ENCODE results near the gene DNAJB8.

DNAJB8 gene

DNA sequence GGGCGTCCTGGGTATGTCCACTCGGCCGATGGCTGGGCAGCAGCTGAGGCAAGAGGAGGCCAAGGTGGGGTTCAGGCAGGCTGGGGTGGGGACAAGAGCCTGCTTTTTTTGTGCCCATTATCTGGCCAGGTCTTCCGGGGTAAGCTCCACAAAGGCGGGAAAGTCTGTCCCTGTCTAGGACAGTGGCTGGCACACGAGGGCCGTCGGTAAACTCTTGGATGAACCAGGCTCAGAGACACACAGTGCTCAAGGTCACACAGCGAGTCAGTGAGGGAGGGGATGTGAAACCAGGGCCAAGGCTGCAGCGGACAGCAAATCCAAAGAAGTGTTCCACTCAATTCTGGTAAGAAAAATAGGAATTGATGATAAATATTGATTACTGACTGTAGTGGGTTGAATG lies 2.9 kb downstream of the DNAJB8 start:
- DNase-seq, result no peak

DNA sequence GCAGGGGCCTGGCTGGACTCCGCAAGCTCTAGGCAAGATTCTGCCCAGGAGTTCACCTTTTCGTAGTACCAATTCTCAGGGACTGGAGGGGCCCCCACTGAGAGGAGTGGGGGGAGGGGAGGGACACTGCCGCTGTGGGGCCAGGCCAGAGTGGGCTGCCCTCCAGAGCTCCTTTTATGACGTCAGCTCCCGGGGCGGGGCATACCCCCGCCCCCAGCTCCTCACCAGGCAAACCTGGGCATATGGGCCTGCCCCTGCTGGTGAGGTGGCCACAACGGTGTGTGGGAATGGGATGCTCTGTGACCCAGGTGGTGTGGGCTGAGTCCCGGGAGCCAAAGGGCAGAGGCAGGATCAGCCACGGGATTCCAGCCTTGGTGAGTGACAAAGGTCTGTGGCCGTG lies 3.3 kb downstream of the DNAJB8 start:
- DNase-seq, result no peak

DNA sequence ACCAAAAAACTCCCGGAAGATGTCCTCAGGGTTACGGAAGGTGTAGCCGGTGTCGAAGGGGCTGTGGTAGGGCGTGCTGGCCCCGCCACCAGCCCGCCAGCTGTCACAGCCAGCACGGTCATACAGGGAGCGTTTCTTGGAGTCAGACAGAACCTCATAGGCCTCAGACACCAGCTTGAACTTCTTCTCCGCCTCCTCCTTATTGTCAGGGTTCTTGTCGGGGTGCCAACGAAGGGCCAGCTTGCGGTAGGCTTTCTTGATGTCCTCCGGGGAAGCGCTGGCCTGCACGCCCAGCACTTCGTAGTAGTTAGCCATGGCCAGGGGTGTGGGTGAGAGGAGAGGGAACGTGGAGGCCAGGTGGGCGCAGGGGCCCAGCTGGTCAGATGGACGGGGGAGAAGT lies 3.8 kb downstream of the DNAJB8 start:
- no peak for DNase-seq

DNA sequence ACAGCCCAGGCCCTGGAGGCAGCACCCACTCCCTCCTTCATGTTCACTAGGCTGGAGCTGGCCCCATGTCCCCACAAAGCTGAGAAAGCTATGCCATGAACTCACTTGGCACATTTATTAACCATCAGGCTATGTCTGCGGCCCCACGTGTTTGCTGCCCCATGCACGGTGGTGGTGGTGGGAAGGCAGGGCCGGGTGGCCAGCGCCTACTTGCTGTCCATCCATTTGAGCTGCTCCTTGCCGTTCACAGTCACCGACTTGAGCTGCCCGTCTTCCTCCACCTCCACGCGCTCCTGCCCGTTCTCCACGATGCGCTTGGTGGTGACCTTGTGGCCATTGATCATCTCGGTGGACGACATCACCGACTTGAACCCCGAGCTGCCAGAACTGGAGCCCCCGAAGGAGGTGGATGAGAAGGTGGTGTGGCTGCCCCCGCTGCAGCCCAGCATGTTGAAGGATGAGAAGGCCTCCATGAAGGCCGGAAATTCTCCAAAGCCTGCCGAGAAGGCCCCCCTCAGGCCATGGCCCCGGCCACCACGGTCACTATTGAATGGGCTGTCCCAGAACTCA lies 4.3 kb downstream of the DNAJB8 start:
- no peak for DNase-seq

DNA sequence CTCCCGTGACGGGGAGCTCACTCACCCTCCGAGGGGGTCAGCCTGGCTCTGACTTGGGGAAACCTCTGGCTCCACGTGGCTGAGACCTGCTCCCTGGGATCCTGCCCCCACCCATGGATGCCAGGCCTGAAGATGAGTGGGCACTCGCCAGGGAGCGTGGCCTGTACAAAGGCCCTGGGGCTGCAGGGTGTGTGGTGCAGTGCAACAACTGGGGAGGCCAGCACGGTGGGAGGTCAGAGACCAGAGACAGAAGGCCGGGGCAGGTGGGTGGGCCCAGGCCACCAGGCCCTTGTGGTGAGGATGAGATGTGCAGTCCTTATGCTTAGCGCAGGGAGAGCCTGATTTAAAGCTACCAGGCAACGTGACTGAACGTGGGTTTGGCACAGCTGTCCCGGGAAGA lies 5.0 kb downstream of the DNAJB8 start:
- no peak for DNase-seq

DNA sequence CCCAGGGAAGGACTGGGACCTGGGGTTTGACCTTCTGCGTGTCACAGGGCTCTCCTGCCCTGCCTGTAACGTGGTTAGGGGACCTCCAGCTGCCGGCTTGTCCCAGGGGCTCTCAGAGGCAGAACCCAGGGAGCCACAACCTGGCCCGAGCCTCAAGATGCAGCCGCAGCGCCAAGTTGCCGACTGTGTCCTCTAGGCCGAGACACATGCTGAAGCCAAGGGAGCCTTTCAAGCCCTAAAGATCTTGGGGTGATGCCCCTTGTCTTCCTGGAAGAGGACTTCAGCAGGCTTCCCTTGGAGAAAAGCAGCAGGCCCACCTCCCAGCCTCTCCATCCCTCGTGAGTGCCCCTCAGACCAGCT lies 7.2 kb downstream of the DNAJB8 start:
- DNase-seq, result no peak

DNA sequence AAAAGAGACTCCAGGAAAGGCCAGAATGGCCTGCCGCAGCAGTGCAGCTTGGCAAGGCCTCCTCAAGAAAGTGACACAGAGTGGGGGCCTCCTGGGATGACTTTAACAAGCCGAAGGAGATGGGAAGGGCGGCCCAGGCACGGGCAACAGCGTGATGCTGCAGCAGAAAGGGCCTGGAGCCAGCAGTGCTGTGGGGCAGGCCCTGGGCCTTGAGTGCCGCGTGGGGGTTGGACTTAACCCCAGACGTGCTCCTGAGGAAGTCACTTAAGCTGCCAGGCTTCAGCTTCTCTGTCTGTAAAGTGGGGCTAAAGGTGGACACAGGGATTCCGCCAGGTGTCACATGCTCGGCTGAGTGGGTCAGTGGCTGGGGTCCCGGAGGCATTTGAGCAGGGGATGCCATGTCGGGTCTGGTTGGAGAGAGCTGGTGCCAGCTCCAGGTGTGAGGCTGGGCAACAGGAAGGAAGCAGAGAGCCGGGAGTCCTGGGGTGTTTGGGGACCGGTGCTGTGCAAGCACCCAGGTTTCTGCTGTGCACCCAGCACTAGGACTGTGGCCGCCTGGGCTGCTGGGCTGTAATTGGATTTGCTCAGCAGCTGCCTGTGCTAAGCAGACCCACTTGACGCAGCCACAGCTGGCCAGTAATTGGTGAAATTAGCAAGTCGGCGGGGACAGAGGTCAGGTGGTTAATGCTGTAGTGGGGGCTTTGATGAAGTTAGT lies 7.8 kb downstream of the DNAJB8 start:
- DNase-seq, result no peak

GRCh38 chr3:128457937-128458336 lies 8.8 kb downstream of the DNAJB8 start:
- DNase-seq, result no peak

GRCh38 chr3:128456776-128457715 lies 9.6 kb downstream of the DNAJB8 start:
- no peak for DNase-seq

- no peak for DNase-seq
These were observed 10.6 kb downstream of the DNAJB8 start for GRCh38 chr3:128455786-128456748.

DNA sequence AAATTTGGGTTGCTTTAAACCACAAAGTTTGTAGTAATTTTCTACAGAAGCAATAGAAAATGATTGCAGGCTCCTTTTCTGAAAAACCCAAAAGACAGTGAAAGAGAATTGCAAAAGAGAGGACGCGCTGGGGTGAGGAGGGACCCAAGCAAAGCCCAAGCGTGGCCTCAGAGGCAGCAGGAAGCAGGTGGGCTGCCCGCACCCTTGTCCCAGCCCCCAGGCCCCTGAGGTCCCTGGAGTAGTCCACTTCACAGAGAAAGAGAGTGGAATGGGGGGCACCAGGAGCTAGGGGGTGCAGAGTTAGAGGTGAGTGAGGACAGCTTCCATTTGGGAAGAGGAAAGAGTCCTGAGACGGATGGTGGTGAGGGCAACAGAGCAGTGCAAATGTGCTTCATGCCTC lies 11.6 kb downstream of the DNAJB8 start:
- no peak for DNase-seq

GRCh38 chr3:128454310-128454618 lies 12.4 kb downstream of the DNAJB8 start:
- DNase-seq, result no peak

GRCh38 chr3:128453501-128454309 lies 13.0 kb downstream of the DNAJB8 start:
- no peak for DNase-seq

- DNase-seq, result no peak
These were observed 13.9 kb downstream of the DNAJB8 start for GRCh38 chr3:128452678-128453275.

DNA sequence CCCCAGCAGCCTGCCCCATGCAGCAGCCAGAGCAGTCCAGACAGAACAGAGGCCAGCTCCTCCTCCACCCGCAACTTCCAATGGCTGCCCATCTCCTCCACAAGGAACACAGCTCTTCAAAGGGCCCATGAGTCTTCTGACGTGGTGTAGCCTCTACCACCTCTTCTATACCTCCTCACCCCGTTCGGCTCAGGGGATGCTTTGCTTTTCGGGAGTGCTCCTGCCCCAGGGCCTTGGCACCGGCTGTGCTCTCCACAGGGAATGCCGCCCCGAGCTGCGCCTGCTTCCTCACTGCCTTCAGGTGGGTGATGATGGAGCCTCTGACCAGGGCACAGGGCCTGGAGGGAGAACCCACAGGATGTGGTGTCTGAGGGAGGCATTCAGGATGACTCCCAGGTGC lies 14.6 kb downstream of the DNAJB8 start:
- no peak for DNase-seq

DNA sequence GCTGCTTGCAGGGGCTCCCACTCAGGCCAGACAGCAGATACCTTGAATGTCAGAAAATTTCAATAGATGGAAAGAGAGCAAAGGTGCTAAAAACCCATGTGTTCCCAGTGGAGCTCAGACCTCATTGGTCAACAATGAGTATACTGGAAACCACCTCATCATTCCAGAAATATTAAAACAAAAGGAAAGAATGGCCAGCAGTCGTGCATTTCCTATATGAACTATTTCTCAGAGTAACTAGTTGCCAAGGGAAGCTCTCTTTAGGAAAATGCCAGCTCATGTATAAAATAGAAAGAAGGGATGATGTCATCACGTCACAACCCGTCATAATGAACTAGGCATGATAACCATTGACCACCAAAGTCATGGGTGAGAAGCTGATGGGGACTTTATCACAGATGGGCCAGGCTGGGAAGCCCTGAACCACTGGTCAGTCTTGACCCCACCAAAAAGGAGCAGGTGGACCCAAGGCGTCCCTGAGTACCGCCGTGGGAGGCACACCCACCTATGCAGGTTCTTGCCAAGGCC lies 17.5 kb downstream of the DNAJB8 start:
- DNase-seq, result no peak

DNA sequence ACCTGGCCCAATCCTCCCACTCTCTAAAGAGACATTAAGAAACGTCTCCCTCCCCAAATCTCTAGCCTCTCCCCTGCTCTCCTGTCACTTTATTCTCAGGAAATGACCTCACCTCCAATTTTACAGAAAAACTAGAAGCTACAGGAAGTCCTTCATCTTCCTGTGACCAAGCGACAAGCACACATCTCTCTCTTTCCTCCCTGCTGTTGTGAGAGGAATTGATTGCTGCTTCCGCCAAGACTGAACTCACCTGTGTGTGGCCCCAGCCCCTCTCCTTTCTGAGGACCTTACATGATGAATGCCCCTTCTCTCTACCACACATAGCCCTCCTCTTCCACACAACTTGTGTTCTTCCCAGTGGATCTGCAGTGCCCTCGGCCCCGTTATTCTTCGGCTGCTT lies 18.2 kb downstream of the DNAJB8 start:
- DNase-seq, result no peak

DNA sequence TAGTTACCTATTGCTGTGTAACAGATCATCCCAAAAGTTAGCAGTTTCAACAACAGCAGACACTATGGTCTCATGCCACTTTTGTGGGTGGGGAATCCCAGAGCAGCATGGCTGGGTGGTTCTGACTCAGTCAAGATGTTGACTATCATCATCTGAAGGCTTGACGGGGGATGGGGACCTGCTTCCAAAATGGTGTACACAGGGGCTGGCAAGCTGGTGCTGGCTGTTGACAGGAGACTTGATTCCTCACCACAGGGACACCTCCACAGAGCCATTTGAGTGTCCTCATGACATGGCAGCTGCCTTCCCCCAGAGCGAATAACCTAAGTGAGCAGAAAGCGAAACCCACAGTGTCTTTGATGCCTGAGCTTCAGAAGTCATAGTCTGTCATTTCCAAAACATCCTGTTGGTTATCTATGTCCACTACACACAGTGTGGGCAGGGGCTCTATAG lies 19.1 kb downstream of the DNAJB8 start:
- no peak for DNase-seq

GRCh38 chr3:128446821-128447220 lies 19.9 kb downstream of the DNAJB8 start:
- DNase-seq, result no peak

- DNase-seq, result no peak
These were observed 21.3 kb downstream of the DNAJB8 start for GRCh38 chr3:128445357-128445756.

DNA sequence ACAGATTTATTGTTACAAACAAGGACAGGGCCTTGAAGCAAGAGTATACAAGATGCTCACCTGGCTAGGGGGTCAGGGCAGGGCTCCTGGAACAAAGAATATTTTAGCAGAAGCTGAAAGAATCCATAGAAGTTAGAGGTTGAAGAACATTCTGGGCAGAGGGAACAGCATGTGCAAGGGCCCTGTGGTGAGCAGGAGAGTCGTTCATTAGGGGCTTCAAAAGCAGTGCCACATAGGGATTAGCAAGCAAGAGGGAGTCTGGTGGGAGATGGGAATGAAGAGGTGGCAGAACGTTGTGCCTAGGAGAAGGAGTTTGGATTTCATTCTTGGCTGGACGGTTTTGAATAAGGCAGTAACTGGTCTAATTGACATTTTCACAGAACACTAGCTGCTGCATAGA lies 22.9 kb downstream of the DNAJB8 start:
- DNase-seq, result no peak

All from NCI-H1105 treated with DMSO at 0.1 percent for 48 hours (cell line).